Duodenal mucosa (tissue), 2 donors: Measurements from ENCODE around the gene CHPF2.

Source experiments
- H3K27ac ChIP-seq: one replicate; pipeline ENCODE4 v1.7.0; 2013; ENCODE audit warnings: low read depth, low read length
- H3K27me3 ChIP-seq, 2 donors: one replicate each; pipeline ENCODE4 v1.7.0; 2013; ENCODE audit warnings: low read length in 2 of 2, control low read depth in 1 of 2; ENCODE audit not compliant: insufficient read depth in 2 of 2, control insufficient read depth in 1 of 2
- H3K36me3 ChIP-seq, 2 donors: one replicate each; pipeline ENCODE4 v1.7.0; 2013; ENCODE audit warnings: low read length in 2 of 2, control low read depth in 1 of 2; ENCODE audit not compliant: insufficient read depth in 2 of 2, control insufficient read depth in 1 of 2
- H3K4me1 ChIP-seq, 2 donors: one replicate each; pipeline ENCODE4 v1.7.0; 2013; ENCODE audit warnings: low read length in 2 of 2, control low read depth in 1 of 2; ENCODE audit not compliant: insufficient read depth in 2 of 2, control insufficient read depth in 1 of 2
- H3K4me3 ChIP-seq, 2 donors: one replicate each; pipeline ENCODE4 v1.7.0; 2013; ENCODE audit warnings: low read length in 2 of 2, low read depth in 1 of 2
- H3K9ac ChIP-seq, 2 donors: one replicate each; pipeline ENCODE4 v1.7.0; 2013; ENCODE audit warnings: low read length in 2 of 2, low read depth in 1 of 2
- H3K9me3 ChIP-seq, 2 donors: one replicate each; pipeline ENCODE4 v1.7.0; 2013; ENCODE audit warnings: low read length in 2 of 2, control low read depth in 1 of 2; ENCODE audit not compliant: control insufficient read depth in 1 of 2

The CHPF2 gene

DNA sequence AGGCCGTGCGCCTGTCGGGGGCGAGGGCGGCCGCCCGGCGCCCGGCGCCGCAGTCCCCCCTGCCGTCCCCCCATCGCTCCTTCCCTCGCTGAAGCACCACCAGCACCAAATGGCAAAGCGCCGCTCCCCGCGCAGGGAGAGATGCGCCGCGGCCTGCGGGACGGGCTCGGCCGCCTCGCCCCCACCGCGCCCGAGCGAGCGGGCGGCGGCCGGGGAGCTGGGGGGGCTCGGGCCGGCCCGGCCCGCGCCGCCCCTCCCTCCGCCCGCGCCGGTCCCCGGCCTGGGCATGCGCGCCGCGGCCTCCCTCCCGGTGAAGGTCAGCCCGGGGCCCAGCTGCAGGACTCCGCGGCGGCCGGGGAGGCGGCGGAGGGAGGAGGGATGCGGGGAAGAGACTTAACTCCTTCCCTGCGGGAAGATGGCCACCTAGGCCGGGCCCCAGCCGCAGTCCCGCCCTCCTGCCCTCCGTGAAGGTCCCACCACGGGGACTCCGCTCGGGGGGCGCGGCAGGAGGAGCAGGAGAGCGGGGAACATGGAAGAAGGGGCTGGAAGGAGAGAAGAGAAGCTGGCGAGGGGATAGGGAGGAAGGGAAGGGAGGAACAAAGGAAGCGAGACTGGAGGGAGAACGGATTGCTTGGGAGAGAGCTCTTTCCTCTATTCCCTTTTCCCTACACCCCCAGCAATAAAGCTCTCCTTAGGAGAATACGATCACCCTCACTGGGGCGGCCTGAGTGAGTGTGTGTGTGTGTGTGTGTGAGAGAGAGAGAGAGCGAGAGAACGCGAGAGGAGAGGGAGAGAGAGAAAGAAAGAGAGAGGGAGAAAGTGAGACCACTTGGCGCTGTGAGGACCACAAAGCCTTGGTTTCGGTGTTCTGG lies 19.6 kb downstream of the CHPF2 start:
- H3K9ac ChIP-seq, result peak overlapping the region; percentile 35 to 54
- peak overlapping the region; percentile 58 for H3K4me3 ChIP-seq
- H3K36me3 ChIP-seq, result no peaks in the 10 kb centered on the region
- peaks cover 10 to 27% of the 10 kb centered on the region in 2 donors for H3K4me1 ChIP-seq
- peaks cover 57 to 58% of the 10 kb centered on the region in 2 donors for H3K27me3 ChIP-seq
- no peaks in the 10 kb centered on the region for H3K9me3 ChIP-seq
- H3K27ac ChIP-seq, result peak overlapping the region; percentile 70

DNA sequence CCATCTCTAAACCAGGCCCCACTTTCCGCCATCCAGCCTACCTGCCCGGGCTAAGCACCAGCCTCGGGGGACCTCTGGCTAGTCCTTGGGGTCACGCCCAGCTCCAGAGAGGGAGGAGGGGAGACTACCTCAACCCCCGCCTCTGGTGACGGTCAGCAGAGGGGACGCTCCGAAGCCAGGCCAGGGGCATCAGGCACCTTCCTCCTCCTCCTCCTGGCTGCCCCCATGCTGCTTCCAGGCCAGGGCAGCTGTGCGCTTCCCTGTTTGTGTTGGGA lies 20.2 kb downstream of the CHPF2 start:
- Histone ChIP-seq H3K27ac (peak overlapping the region; percentile 39), H3K4me1 (peaks cover 10 to 24% of the 10 kb centered on the region in 2 donors), H3K4me3 (peak overlapping the region; percentile 58), H3K27me3 (peaks cover 52 to 53% of the 10 kb centered on the region in 2 donors), H3K36me3 (no peaks in the 10 kb centered on the region), H3K9me3 (no peaks in the 10 kb centered on the region), H3K9ac (peak overlapping the region in 1 of 2 donors; percentile 35)

DNA sequence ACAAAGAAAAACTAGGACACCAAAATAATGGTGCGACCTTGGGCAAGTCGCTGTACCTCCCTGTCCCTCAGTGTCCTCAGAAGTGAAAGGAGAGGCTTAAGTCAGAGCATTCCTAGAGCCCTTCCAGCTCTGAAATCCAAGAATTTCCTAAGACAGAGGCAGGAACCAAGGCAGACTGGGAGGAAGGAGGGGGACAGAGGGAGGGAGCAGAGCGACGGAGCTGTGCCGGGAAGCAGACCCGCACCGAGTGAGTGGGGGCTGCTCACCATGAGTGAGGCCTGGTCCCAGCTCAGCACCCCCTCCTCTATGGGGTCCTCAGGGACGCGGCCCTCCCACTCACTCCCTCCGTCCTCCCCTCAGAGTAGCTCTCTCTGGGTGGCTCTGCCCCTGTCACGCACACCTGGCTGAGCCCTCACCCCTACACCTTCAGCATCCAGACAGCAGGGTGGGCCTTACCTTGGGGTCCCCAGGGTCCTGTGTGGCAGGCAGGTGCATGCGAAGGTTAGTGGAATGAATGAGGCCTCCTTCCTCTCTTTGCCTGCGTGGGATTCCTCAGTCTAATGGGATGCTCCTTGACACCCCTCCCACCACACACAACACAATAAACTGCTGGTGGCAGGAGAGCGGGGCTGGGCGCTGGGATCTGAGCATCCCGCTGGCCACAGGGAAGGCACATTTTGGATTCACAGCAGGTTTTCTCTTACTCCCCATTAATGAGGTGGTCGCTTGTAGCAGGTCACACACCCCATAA lies 20.9 kb downstream of the CHPF2 start:
- Histone ChIP-seq H3K9ac (no peak overlapping the region), H3K36me3 (no peaks in the 10 kb centered on the region), H3K27me3 (peaks cover 47 to 54% of the 10 kb centered on the region in 2 donors), H3K4me1 (peaks cover 5 to 20% of the 10 kb centered on the region in 2 donors), H3K27ac (no peak overlapping the region), H3K4me3 (no peak overlapping the region), H3K9me3 (no peaks in the 10 kb centered on the region)

DNA sequence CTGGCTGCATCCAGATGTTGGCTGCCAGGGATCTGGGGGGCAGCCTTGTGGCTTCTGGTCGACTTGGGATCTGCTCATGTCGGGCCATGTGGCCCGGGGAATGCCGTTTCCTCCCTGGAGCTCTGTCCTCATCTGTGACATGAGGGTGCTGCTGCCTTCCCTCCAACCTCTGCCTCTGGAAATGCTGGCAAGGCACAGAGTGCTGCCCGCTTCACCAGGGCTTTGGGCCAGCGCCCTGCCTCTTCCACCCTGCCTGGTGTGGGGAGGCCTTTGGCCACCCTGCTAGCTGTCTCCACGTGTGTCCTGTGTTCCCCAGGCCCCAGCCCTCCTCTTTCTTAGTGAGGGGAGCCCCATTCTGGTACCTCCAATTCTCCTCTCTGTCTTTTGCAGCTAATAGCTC lies 22.0 kb downstream of the CHPF2 start:
- Histone ChIP-seq H3K9me3 (no peaks in the 10 kb centered on the region), H3K36me3 (no peaks in the 10 kb centered on the region), H3K4me3 (no peak overlapping the region), H3K9ac (no peak overlapping the region), H3K27me3 (peaks cover 47 to 57% of the 10 kb centered on the region in 2 donors), H3K4me1 (peaks cover 4 to 18% of the 10 kb centered on the region in 2 donors), H3K27ac (no peak overlapping the region)

DNA sequence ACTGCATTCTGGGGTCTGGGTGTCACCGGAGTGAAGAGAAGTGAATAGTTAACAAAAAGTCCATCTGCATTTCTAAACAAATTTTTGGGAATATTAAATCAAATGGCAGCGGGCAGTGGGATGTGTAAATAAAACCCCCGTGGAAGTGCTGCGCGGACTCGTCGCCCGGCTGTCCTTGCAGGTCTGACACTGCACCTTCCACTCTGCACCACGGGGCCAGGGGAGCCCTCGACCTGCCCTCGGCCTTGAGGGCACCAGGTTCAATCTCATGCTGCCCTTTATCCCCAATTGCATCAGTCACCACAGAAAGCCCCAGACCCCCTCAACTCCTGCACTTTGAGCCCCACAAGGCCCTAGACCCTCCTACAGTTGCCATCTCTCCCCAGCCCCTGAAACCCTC lies 22.6 kb downstream of the CHPF2 start:
- Histone ChIP-seq H3K36me3 (no peaks in the 10 kb centered on the region), H3K4me3 (no peak overlapping the region), H3K27ac (no peak overlapping the region), H3K9me3 (no peaks in the 10 kb centered on the region), H3K27me3 (peaks cover 45 to 57% of the 10 kb centered on the region in 2 donors), H3K4me1 (peaks cover 2 to 13% of the 10 kb centered on the region in 2 donors), H3K9ac (no peak overlapping the region)

DNA sequence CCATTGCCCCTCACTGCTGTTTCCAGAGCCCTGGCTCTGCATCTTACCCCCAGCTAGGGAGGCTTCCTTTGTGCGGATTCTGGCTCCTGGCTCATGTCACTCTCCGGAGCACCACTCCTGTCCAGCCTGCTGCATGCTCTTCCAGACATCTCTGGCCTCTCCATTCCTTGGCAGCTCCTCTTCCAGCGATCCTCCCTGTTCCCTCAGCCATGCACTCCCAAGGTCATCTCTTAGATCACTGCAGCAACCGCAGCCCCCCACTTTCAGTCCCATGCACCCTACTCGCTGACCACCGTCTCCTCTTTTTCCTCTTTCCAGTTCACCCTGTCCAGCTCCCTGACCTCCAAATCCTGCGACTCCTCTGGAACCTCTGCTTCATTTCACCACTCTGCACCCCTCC lies 23.1 kb downstream of the CHPF2 start:
- Histone ChIP-seq H3K27me3 (peaks cover 41 to 55% of the 10 kb centered on the region in 2 donors), H3K4me1 (peaks cover 0 to 9% of the 10 kb centered on the region in 2 donors), H3K4me3 (no peak overlapping the region), H3K36me3 (no peaks in the 10 kb centered on the region), H3K9ac (no peak overlapping the region), H3K9me3 (no peaks in the 10 kb centered on the region), H3K27ac (no peak overlapping the region)

DNA sequence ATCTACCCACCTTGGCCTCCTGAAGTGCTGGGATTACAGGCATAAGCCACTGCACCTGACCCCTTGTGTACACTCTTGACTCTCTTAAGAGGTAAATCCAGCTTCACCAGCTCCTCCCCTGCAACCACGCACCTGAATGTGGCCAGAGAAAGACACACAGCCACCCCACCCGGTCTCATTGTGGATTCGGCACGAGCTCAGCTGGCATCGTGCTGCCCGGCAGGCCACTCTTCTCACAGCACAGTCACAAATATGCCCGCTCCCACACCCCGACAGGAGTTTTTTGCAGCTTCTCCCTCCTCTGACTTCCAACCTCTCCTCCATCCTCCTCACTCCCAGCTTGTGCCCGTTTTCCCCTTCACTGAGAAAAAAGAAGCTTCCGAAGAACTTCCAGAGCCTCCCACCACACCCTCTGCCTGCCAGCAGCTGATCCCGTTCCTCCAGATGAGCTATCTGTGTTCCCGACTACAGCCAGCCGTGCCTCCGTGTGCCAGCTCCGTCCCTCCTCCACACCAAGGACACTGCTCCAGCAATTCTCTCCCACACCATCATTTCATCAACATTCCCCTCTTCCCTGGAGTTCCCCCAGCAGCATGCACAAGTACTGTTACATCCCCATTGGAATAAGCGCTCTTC lies 24.2 kb downstream of the CHPF2 start:
- Histone ChIP-seq H3K4me3 (no peak overlapping the region), H3K4me1 (no peaks in the 10 kb centered on the region)

DNA sequence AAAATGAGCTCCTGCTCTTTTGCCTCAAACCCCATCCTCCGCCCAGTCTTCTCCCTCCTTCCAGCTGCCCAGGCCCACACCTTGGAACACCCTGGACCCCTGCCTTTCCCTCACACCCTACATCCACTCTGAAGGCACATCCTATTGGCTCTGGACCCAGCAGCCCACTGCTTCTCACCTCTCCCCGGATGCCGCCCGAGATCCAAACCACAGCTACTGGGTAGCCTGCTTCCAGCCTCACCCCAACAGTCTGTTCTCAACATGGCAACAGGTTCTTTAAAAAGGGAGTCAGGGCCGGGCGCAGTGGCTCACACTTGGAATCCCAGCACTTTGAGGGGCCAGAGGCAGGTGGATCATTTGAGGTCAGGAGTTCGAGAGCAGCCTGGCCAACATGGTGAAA lies 25.7 kb downstream of the CHPF2 start:
- Histone ChIP-seq H3K4me3 (no peak overlapping the region), H3K4me1 (no peaks in the 10 kb centered on the region), H3K27ac (no peak overlapping the region), H3K27me3 (peaks cover 27 to 50% of the 10 kb centered on the region in 2 donors), H3K36me3 (no peaks in the 10 kb centered on the region), H3K9me3 (no peaks in the 10 kb centered on the region), H3K9ac (no peak overlapping the region)

More for the DNA sequence above, 24.2 kb downstream of the CHPF2 start:
- no peak overlapping the region for H3K9ac ChIP-seq
- H3K36me3 ChIP-seq, result no peaks in the 10 kb centered on the region
- H3K27me3 ChIP-seq, result peaks cover 37 to 56% of the 10 kb centered on the region in 2 donors
- no peak overlapping the region for H3K27ac ChIP-seq
- H3K9me3 ChIP-seq, result no peaks in the 10 kb centered on the region

DNA sequence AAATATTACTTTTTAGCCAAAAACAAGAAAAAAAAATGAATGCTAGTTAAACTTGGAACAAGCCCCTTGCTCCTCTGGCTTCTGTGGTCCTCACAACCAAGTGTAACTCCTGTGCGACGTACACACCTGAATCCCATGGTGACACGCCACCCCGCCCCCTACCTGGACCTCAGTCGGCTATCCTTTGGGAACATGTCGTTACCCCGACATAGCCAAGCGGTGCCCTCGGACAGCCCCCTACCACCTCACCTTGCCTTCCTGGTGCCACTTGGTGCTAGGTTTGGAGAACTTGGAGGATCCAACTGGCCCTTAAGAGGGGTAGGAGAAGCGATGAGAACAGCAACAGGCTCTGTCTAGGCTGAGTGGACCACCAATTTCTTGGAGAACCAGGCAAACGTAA lies 28.2 kb downstream of the CHPF2 start:
- Histone ChIP-seq H3K9ac (no peak overlapping the region), H3K9me3 (no peaks in the 10 kb centered on the region), H3K27me3 (peaks cover 9 to 34% of the 10 kb centered on the region in 2 donors), H3K4me3 (no peak overlapping the region), H3K36me3 (no peaks in the 10 kb centered on the region), H3K4me1 (no peaks in the 10 kb centered on the region), H3K27ac (no peak overlapping the region)

DNA sequence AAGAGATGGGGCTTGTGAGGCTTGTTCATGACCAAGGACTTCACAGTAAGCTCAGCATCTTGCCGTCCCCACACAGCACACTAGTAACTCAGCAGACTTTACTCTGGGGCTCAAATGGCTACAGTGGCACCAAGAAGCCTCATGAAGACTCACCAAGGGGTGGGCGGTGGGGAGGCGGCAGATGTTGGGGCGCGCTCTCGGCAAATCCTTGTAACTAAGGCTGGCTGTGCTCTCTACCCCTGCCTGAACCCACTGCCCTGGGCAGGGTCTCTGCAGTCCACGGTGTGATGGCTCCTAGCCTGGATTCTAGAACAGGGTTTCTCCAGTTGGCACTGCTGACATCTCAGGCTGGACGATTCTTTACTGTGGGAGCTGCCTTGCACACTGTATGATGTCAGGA lies 28.6 kb downstream of the CHPF2 start:
- Histone ChIP-seq H3K36me3 (no peaks in the 10 kb centered on the region), H3K4me3 (no peak overlapping the region), H3K27ac (no peak overlapping the region), H3K9ac (no peak overlapping the region), H3K9me3 (no peaks in the 10 kb centered on the region), H3K27me3 (peaks cover 8 to 34% of the 10 kb centered on the region in 2 donors), H3K4me1 (no peaks in the 10 kb centered on the region)
